ENCODE measurements around the gene LHX1. TPM values are rescaled to one million over a fixed set of nuclear protein-coding genes. Genes with fewer than 3 reads are reported as not detected.

Gene LHX1
- total and polyA plus RNA-seq, 9 of the 15 experiments (the other 6 are each of a cell fraction or from before 2014, with no cell fraction given) = 0.05 to 0.64 (median 0.07) TPM; not detected in 6

GRCh38 chr17:36942631-36943125 lies 5.4 kb downstream of the LHX1 start:
- peaks cover 6% of the 10 kb centered on the region; the same call in 1 of the 2 replicates for H4K20me1 ChIP-seq (replicated peaks; ENCODE audit: control insufficient read depth, insufficient read depth, low read length)
- no TSS peak for BruUV-seq (replicated peaks)
- ATAC-seq = no peak
- ChIA-PET CTCF (ENCODE audit: low intra/inter-chr PET ratio) (no interaction called here), POLR2A (no interaction called here)
- peaks cover 3% of the 10 kb centered on the region for H3K9me1 ChIP-seq (ENCODE audit: control insufficient read depth, insufficient read depth, low read length)
- no peak overlapping the region for H2AFZ ChIP-seq (ENCODE audit: low read depth, low read length)
- no peak overlapping the region for H3K4me2 ChIP-seq (ENCODE audit: insufficient read depth, low read length)
- WGBS (ENCODE audit: insufficient coverage, low coverage, missing lambda C conversion rate) = 81% methylated on average over 39 of the region's 59 CpGs
- FAIRE-seq = no peak
- intact Hi-C loops (cut with micrococcal nuclease) = no loop called here
- H3K79me2 ChIP-seq (ENCODE audit: control insufficient read depth, insufficient read depth, low read length) = no peaks in the 10 kb centered on the region
- H3K4me3 ChIP-seq = no peak overlapping the region
- H3K9me3 ChIP-seq (replicated peaks; ENCODE audit: control insufficient read depth, insufficient read depth, low read depth, low read length) = no peaks in the 10 kb centered on the region
- peaks cover 1 to 24% of the 10 kb centered on the region in 2 experiments for H3K4me1 ChIP-seq (replicated peaks in 1 of 2; ENCODE audit: control insufficient read depth in 2 of 2, insufficient read depth in 2 of 2, low read length in 2 of 2)
- H3K27me3 ChIP-seq (ENCODE audit: control insufficient read depth in 2 of 2, insufficient read depth in 2 of 2, low read length in 2 of 2) = peaks cover 30 to 50% of the 10 kb centered on the region in 2 experiments; a peak in 4 of 5 replicates
- no peaks in the 10 kb centered on the region for H3K36me3 ChIP-seq (ENCODE audit: control insufficient read depth, insufficient read depth, low read length)
- TF ChIP-seq SRSF3 (IDR thresholded peaks at IDR 0.05; ENCODE audit: insufficient read depth, low read length) = no peak
- TF ChIP-seq ZZZ3 (IDR thresholded peaks at IDR 0.05) = no peak
- no peak for TF ChIP-seq ETV6 (IDR thresholded peaks at IDR 0.05; ENCODE audit: borderline replicate concordance in 1 of 2, low read depth in 2 of 2, low read length in 1 of 2)
- no peak for TF ChIP-seq ETV6 (CRISPR knock-in tag; IDR thresholded peaks at IDR 0.05; ENCODE audit: borderline replicate concordance)
- no peak for TF ChIP-seq SMAD4 (CRISPR knock-in tag; conservative IDR thresholded peaks at IDR 0.05)
- no peak for TF ChIP-seq NCOA2 (IDR thresholded peaks at IDR 0.05; ENCODE audit: partially characterized antibody in 2 of 2)
- TF ChIP-seq HDAC3 (IDR thresholded peaks at IDR 0.05; ENCODE audit: borderline replicate concordance, partially characterized antibody) = no peak
- no peak for TF ChIP-seq BRD4 (IDR thresholded peaks at IDR 0.05)
- no peak for TF ChIP-seq BCL6 (CRISPR knock-in tag; IDR thresholded peaks at IDR 0.05)
- TF ChIP-seq ERF (CRISPR knock-in tag; IDR thresholded peaks at IDR 0.05) = no peak
- no peak for TF ChIP-seq HMG20A (CRISPR knock-in tag; conservative IDR thresholded peaks at IDR 0.05)
- TF ChIP-seq ZNF644 (tag; IDR thresholded peaks at IDR 0.05; ENCODE audit: low read depth) = no peak
- TF ChIP-seq STAT5A (IDR thresholded peaks at IDR 0.05; ENCODE audit: borderline replicate concordance, low read length) = no peak
- TF ChIP-seq, protein P1, sequence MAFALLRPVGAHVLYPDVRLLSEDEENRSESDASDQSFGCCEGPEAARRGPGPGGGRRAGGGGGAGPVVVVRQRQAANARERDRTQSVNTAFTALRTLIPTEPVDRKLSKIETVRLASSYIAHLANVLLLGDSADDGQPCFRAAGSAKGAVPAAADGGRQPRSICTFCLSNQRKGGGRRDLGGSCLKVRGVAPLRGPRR (CRISPR knock-in tag; IDR thresholded peaks at IDR 0.05) = no peak
- TF ChIP-seq ZNF23 (CRISPR knock-in tag; IDR thresholded peaks at IDR 0.05) = no peak
- no peak for TF ChIP-seq SREBF1 (IDR thresholded peaks at IDR 0.05; ENCODE audit: borderline replicate concordance, low read depth, low read length)
- no peak for TF ChIP-seq ATF1 (CRISPR knock-in tag; IDR thresholded peaks at IDR 0.05)
- no peak for TF ChIP-seq ATF1 (tag; IDR thresholded peaks at IDR 0.05)
- no peak for TF ChIP-seq SIX5 (IDR thresholded peaks at IDR 0.05; ENCODE audit: borderline replicate concordance in 1 of 2, insufficient read depth in 1 of 2, low read depth in 1 of 2, low read length in 2 of 2)
- TF ChIP-seq U2AF1 (optimal IDR thresholded peaks at IDR 0.05; ENCODE audit: low read depth, low read length) = no peak
- no peak overlapping the region for H3K27ac ChIP-seq (ENCODE audit: extremely low read depth, low read depth, low read length)
- in situ Hi-C loops (cut with MboI) = no loop called here
- no peak for DNase-seq (ENCODE audit: extremely low read depth in 1 of 4, low spot score in 3 of 4)
- H3K9ac ChIP-seq (ENCODE audit: insufficient read depth in 1 of 2, low read depth in 2 of 2, low read length in 2 of 2) = no peak overlapping the region
